Activated naive CD8-positive, alpha-beta T cell treated with anti-CD3 and anti-CD28 coated beads for 36 hours (primary cell): Measurements from ENCODE around the gene CDH8. TPM values are rescaled to one million over a fixed set of nuclear protein-coding genes. Genes with fewer than 3 reads are reported as not detected.

Experiments
- DNase-seq: peaks from one replicate; pipeline ENCODE4 v3.0.0; 2021
- H3K27ac Mint-ChIP-seq: one replicate; pipeline ENCODE4 v1.8.0; 2022; ENCODE audit warnings: mild to moderate bottlenecking, moderate library complexity, mixed read lengths
- H3K27me3 Mint-ChIP-seq: one replicate; pipeline ENCODE4 v1.8.0; 2022; ENCODE audit warnings: mild to moderate bottlenecking, mixed read lengths
- H3K36me3 Mint-ChIP-seq: one replicate; pipeline ENCODE4 v1.8.0; 2021; ENCODE audit warnings: mild to moderate bottlenecking, mixed read lengths
- H3K4me1 Mint-ChIP-seq: one replicate; pipeline ENCODE4 v1.8.0; 2021; ENCODE audit warnings: mixed read lengths
- H3K4me3 Mint-ChIP-seq: one replicate; pipeline ENCODE4 v1.8.0; 2022; ENCODE audit warnings: mild to moderate bottlenecking, moderate library complexity, mixed read lengths
- H3K9me3 Mint-ChIP-seq: one replicate; pipeline ENCODE4 v1.8.0; 2022; ENCODE audit warnings: mixed read lengths
- total RNA-seq, 2 experiments: library from RNA; stranded (reverse); gene quantifications; one replicate each; pipeline ENCODE4 v1.2.3, GENCODE V29; 2021

The CDH8 gene
- total RNA-seq, 2 experiments from 2014 or later: not detected

GRCh38 chr16:61877436-61877835 is 158.8 kb downstream of the CDH8 start:
- Mint-ChIP-seq H3K27ac (no peak overlapping the region), H3K9me3 (peaks cover 11% of the 10 kb centered on the region), H3K27me3 (no peaks in the 10 kb centered on the region), H3K36me3 (no peaks in the 10 kb centered on the region), H3K4me3 (no peak overlapping the region), H3K4me1 (no peaks in the 10 kb centered on the region)
- DNase-seq: no peak

- peaks cover 8% of the 10 kb centered on the region for H3K9me3 Mint-ChIP-seq
- no peak overlapping the region for H3K4me3 Mint-ChIP-seq
- H3K27ac Mint-ChIP-seq: no peak overlapping the region
- no peaks in the 10 kb centered on the region for H3K4me1 Mint-ChIP-seq
- no peaks in the 10 kb centered on the region for H3K27me3 Mint-ChIP-seq
- no peak for DNase-seq
- no peaks in the 10 kb centered on the region for H3K36me3 Mint-ChIP-seq
Measured at GRCh38 chr16:61872778-61873119, 163.5 kb downstream of the CDH8 start.

- Mint-ChIP-seq H3K4me1 (no peaks in the 10 kb centered on the region), H3K36me3 (no peaks in the 10 kb centered on the region), H3K9me3 (peaks cover 6% of the 10 kb centered on the region), H3K27ac (no peak overlapping the region), H3K27me3 (no peaks in the 10 kb centered on the region), H3K4me3 (no peak overlapping the region)
- DNase-seq: no peak
Measured at GRCh38 chr16:61871837-61872777, 164.1 kb downstream of the CDH8 start.

- Mint-ChIP-seq H3K4me3 (no peak overlapping the region), H3K36me3 (no peaks in the 10 kb centered on the region), H3K4me1 (no peaks in the 10 kb centered on the region), H3K27ac (no peak overlapping the region), H3K27me3 (no peaks in the 10 kb centered on the region), H3K9me3 (peaks cover 7% of the 10 kb centered on the region)
- DNase-seq: no peak
Measured at GRCh38 chr16:61862221-61863155, 173.8 kb downstream of the CDH8 start.

GRCh38 chr16:61858988-61859387 is 177.2 kb downstream of the CDH8 start:
- H3K36me3 Mint-ChIP-seq: no peaks in the 10 kb centered on the region
- H3K4me3 Mint-ChIP-seq: no peak overlapping the region
- peaks cover 9% of the 10 kb centered on the region for H3K9me3 Mint-ChIP-seq
- no peaks in the 10 kb centered on the region for H3K4me1 Mint-ChIP-seq
- no peak overlapping the region for H3K27ac Mint-ChIP-seq
- no peaks in the 10 kb centered on the region for H3K27me3 Mint-ChIP-seq
- DNase-seq: no peak

- Mint-ChIP-seq H3K36me3 (no peaks in the 10 kb centered on the region), H3K4me3 (no peak overlapping the region), H3K9me3 (peaks cover 10% of the 10 kb centered on the region), H3K27ac (no peak overlapping the region), H3K27me3 (no peaks in the 10 kb centered on the region), H3K4me1 (no peaks in the 10 kb centered on the region)
- DNase-seq: no peak
Measured at GRCh38 chr16:61842666-61843065, 193.6 kb downstream of the CDH8 start.

GRCh38 chr16:61836804-61837393 is 199.3 kb downstream of the CDH8 start:
- Mint-ChIP-seq H3K4me3 (no peak overlapping the region), H3K4me1 (no peaks in the 10 kb centered on the region), H3K9me3 (peaks cover 18% of the 10 kb centered on the region), H3K27ac (no peak overlapping the region), H3K36me3 (no peaks in the 10 kb centered on the region), H3K27me3 (no peaks in the 10 kb centered on the region)
- no peak for DNase-seq

GRCh38 chr16:61834082-61834481 is 202.2 kb downstream of the CDH8 start:
- H3K9me3 Mint-ChIP-seq: peaks cover 14% of the 10 kb centered on the region
- no peaks in the 10 kb centered on the region for H3K4me1 Mint-ChIP-seq
- no peaks in the 10 kb centered on the region for H3K27me3 Mint-ChIP-seq
- H3K4me3 Mint-ChIP-seq: no peak overlapping the region
- no peak for DNase-seq
- H3K36me3 Mint-ChIP-seq: no peaks in the 10 kb centered on the region
- no peak overlapping the region for H3K27ac Mint-ChIP-seq

GRCh38 chr16:61831351-61831917 is 204.8 kb downstream of the CDH8 start:
- Mint-ChIP-seq H3K9me3 (peaks cover 6% of the 10 kb centered on the region), H3K27ac (no peak overlapping the region), H3K4me3 (no peak overlapping the region), H3K4me1 (no peaks in the 10 kb centered on the region), H3K27me3 (no peaks in the 10 kb centered on the region), H3K36me3 (no peaks in the 10 kb centered on the region)
- no peak for DNase-seq

GRCh38 chr16:61829631-61830030 is 206.6 kb downstream of the CDH8 start:
- Mint-ChIP-seq H3K4me1 (no peaks in the 10 kb centered on the region), H3K9me3 (peaks cover 8% of the 10 kb centered on the region), H3K4me3 (no peak overlapping the region), H3K36me3 (no peaks in the 10 kb centered on the region), H3K27ac (no peak overlapping the region), H3K27me3 (no peaks in the 10 kb centered on the region)
- no peak for DNase-seq

- Mint-ChIP-seq H3K27me3 (no peaks in the 10 kb centered on the region), H3K9me3 (peaks cover 6% of the 10 kb centered on the region), H3K4me1 (no peaks in the 10 kb centered on the region), H3K4me3 (no peak overlapping the region), H3K27ac (no peak overlapping the region), H3K36me3 (no peaks in the 10 kb centered on the region)
- DNase-seq: no peak
Measured at GRCh38 chr16:61823326-61823725, 212.9 kb downstream of the CDH8 start.

- Mint-ChIP-seq H3K36me3 (no peaks in the 10 kb centered on the region), H3K9me3 (peaks cover 5% of the 10 kb centered on the region), H3K4me1 (no peaks in the 10 kb centered on the region), H3K27me3 (no peaks in the 10 kb centered on the region), H3K4me3 (no peak overlapping the region), H3K27ac (no peak overlapping the region)
- no peak for DNase-seq
Measured at GRCh38 chr16:61820820-61821219, 215.4 kb downstream of the CDH8 start.

- Mint-ChIP-seq H3K4me3 (no peak overlapping the region), H3K4me1 (no peaks in the 10 kb centered on the region), H3K27me3 (no peaks in the 10 kb centered on the region), H3K9me3 (peaks cover 4% of the 10 kb centered on the region), H3K36me3 (no peaks in the 10 kb centered on the region), H3K27ac (no peak overlapping the region)
- no peak for DNase-seq
Measured at GRCh38 chr16:61820398-61820797, 215.8 kb downstream of the CDH8 start.

- Mint-ChIP-seq H3K4me3 (no peak overlapping the region), H3K9me3 (peaks cover 4% of the 10 kb centered on the region), H3K27me3 (no peaks in the 10 kb centered on the region), H3K27ac (no peak overlapping the region), H3K36me3 (no peaks in the 10 kb centered on the region), H3K4me1 (no peaks in the 10 kb centered on the region)
- DNase-seq: no peak
Measured at GRCh38 chr16:61818850-61819249, 217.4 kb downstream of the CDH8 start.
